Brain microvascular endothelial cell (primary cell): ENCODE results near the gene TCERG1L.

Experiments
- DNase-seq: peaks from one replicate; pipeline ENCODE4 v3.0.0-alpha.2; 2020
- H3K27ac ChIP-seq: fragments of 250-450 bp; sonication (Bioruptor Pico); 2 replicates; pipeline ENCODE4 v1.5.1; 2020; ENCODE audit warnings: mild to moderate bottlenecking, moderate library complexity
- H3K27me3 ChIP-seq: fragments of 250-450 bp; sonication (Bioruptor Pico); replicated peaks from 2 replicates; pipeline ENCODE4 v1.5.1; 2020; ENCODE audit warnings: mild to moderate bottlenecking
- H3K36me3 ChIP-seq: fragments of 250-450 bp; sonication (Bioruptor Pico); replicated peaks from 2 replicates; pipeline ENCODE4 v1.5.1; 2020; ENCODE audit warnings: mild to moderate bottlenecking
- H3K4me3 ChIP-seq: 2 replicates; pipeline ENCODE4 v1.5.1; 2011; ENCODE audit warnings: low read depth, mild to moderate bottlenecking, control low read depth, low read length, moderate library complexity
- CTCF ChIP-seq: IDR thresholded peaks from 2 replicates; pipeline ENCODE4 v1.5.1; 2011; ENCODE audit warnings: low read depth, mild to moderate bottlenecking, moderate library complexity, low read length, control low read depth, inconsistent platforms; ENCODE audit errors: missing control alignments
- in situ Hi-C: cut with HindIII; loops from 2 replicates; pipeline ENCODE4 v1.10.0; 2017; ENCODE audit warnings: low sequenced_read_pairs, low pct_ligation_motif_present

TCERG1L gene

DNA sequence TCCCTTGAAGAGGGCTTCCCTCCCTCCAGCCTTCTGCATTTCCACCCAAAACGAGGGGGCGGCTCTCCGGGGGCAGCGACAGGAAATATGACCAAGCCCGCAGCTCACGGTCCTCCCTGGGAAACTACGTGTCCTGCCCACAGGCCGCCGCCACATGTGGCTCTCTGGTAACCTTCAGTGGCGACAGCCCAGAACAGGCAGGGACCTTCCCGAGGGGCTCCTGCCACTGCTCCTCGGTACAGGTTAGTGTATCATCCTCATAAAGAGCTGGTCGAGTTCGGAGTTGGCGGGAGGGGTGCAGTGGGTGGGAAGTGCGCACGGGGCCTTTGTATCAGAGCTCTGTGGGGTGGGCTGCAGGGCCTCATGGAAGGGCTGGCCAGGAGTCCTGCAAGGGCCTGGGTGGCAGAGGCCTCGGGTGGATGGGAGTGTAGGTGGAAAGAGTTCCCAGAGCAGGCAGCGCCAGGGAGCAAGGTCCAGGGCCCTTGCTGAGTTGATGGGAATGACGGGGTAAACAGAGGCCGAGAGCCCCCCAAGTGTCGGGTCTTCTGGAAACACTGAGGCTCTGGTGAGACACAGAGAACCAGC, 66.0 kb downstream of the TCERG1L start:
- in situ Hi-C loops, result no loop called here
- no peak for TF ChIP-seq CTCF
- Histone ChIP-seq H3K27ac (no peak overlapping the region), H3K27me3 (no peaks in the 10 kb centered on the region), H3K4me3 (no peak overlapping the region), H3K36me3 (no peaks in the 10 kb centered on the region)
- DNase-seq, result no peak

GRCh38 chr10:131244836-131245235, 66.7 kb downstream of the TCERG1L start:
- in situ Hi-C loops, result no loop called here
- Histone ChIP-seq H3K27ac (no peak overlapping the region), H3K4me3 (no peak overlapping the region), H3K27me3 (no peaks in the 10 kb centered on the region), H3K36me3 (no peaks in the 10 kb centered on the region)
- DNase-seq, result no peak
- TF ChIP-seq CTCF, result no peak

- no peak for TF ChIP-seq CTCF
- Histone ChIP-seq H3K27me3 (no peaks in the 10 kb centered on the region), H3K36me3 (no peaks in the 10 kb centered on the region), H3K27ac (no peak overlapping the region), H3K4me3 (no peak overlapping the region)
- no peak for DNase-seq
- in situ Hi-C loops, result no loop called here
These were observed 68.4 kb downstream of the TCERG1L start for GRCh38 chr10:131243076-131243475.

- in situ Hi-C loops, result no loop called here
- no peak for DNase-seq
- TF ChIP-seq CTCF, result peak; percentile 3
- Histone ChIP-seq H3K36me3 (no peaks in the 10 kb centered on the region), H3K4me3 (no peak overlapping the region), H3K27me3 (no peaks in the 10 kb centered on the region), H3K27ac (no peak overlapping the region)
These were observed 69.5 kb downstream of the TCERG1L start for GRCh38 chr10:131242007-131242406.

GRCh38 chr10:131240691-131241090, 70.8 kb downstream of the TCERG1L start:
- in situ Hi-C loops, result no loop called here
- DNase-seq, result no peak
- H3K27ac ChIP-seq, result no peak overlapping the region
- no peaks in the 10 kb centered on the region for H3K36me3 ChIP-seq
- no peak for TF ChIP-seq CTCF
- H3K4me3 ChIP-seq, result no peak overlapping the region
- no peaks in the 10 kb centered on the region for H3K27me3 ChIP-seq

DNA sequence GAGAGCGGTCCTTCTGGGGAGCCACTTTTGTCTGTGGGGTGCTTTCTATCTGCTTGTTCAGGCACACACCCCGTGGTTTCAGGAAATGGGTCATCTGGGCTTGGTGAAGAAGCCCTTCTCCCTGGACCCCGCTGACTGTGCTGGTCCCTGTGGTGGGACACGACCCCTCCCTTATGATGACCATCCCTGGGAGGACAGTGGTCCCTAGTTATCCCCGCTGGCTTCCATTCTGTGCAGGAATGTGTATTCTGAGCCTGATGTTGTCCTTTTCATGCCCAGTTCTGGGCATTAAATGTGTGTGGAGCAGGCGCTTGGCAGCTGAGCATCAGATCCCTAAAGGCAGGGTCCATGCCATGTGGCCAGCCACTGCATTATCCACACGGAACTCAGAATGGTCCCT, 71.6 kb downstream of the TCERG1L start:
- no peaks in the 10 kb centered on the region for H3K36me3 ChIP-seq
- no peak for TF ChIP-seq CTCF

More for the DNA sequence above, 71.6 kb downstream of the TCERG1L start:
- H3K4me3 ChIP-seq, result no peak overlapping the region
- no peak for DNase-seq
- no peaks in the 10 kb centered on the region for H3K27me3 ChIP-seq
- in situ Hi-C loops, result no loop called here
- no peak overlapping the region for H3K27ac ChIP-seq
